AG10803 (cell line): Measurements from ENCODE around the gene CXCL16.
"Not testable (repeated sequence)": the region's sequence is repeated elsewhere in the genome, so short reads cannot be mapped to it uniquely, and the experiment has no call there.

Experiments
- DNase-seq: peaks from one replicate; pipeline ENCODE4 v3.0.0; 2010; ENCODE audit warnings: low read depth
- H3K4me3 ChIP-seq: 2 replicates; pipeline ENCODE4 v1.5.1; 2011; ENCODE audit warnings: mild to moderate bottlenecking, low read length, control low read depth
- TF ChIP-seq, protein P1 (sequence below): conservative IDR thresholded peaks from 2 replicates; pipeline ENCODE4 v1.5.1; 2011; ENCODE audit warnings: mild to moderate bottlenecking, low read length, control low read depth, inconsistent platforms

CXCL16 gene

GRCh38 chr17:4717791-4718190, 21.9 kb downstream of the CXCL16 start:
- H3K4me3 ChIP-seq = no peak overlapping the region
- TF ChIP-seq, protein P1, sequence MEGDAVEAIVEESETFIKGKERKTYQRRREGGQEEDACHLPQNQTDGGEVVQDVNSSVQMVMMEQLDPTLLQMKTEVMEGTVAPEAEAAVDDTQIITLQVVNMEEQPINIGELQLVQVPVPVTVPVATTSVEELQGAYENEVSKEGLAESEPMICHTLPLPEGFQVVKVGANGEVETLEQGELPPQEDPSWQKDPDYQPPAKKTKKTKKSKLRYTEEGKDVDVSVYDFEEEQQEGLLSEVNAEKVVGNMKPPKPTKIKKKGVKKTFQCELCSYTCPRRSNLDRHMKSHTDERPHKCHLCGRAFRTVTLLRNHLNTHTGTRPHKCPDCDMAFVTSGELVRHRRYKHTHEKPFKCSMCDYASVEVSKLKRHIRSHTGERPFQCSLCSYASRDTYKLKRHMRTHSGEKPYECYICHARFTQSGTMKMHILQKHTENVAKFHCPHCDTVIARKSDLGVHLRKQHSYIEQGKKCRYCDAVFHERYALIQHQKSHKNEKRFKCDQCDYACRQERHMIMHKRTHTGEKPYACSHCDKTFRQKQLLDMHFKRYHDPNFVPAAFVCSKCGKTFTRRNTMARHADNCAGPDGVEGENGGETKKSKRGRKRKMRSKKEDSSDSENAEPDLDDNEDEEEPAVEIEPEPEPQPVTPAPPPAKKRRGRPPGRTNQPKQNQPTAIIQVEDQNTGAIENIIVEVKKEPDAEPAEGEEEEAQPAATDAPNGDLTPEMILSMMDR = no peak
- no peak for DNase-seq

- no peak for DNase-seq
- H3K4me3 ChIP-seq = no peak overlapping the region
- TF ChIP-seq, protein P1 = no peak
Observed at GRCh38 chr17:4716081-4716480, 23.6 kb downstream of the CXCL16 start.

GRCh38 chr17:4715063-4715744, 24.5 kb downstream of the CXCL16 start:
- no peak for DNase-seq
- TF ChIP-seq, protein P1 = no peak
- no peak overlapping the region for H3K4me3 ChIP-seq

- not testable (repeated sequence) for DNase-seq, H3K4me3 ChIP-seq
Observed at GRCh38 chr17:4714340-4715062, 25.2 kb downstream of the CXCL16 start.

- no peak for DNase-seq
- H3K4me3 ChIP-seq = no peak overlapping the region
- TF ChIP-seq, protein P1 = no peak
Observed at GRCh38 chr17:4712526-4712925, 27.2 kb downstream of the CXCL16 start.

DNA sequence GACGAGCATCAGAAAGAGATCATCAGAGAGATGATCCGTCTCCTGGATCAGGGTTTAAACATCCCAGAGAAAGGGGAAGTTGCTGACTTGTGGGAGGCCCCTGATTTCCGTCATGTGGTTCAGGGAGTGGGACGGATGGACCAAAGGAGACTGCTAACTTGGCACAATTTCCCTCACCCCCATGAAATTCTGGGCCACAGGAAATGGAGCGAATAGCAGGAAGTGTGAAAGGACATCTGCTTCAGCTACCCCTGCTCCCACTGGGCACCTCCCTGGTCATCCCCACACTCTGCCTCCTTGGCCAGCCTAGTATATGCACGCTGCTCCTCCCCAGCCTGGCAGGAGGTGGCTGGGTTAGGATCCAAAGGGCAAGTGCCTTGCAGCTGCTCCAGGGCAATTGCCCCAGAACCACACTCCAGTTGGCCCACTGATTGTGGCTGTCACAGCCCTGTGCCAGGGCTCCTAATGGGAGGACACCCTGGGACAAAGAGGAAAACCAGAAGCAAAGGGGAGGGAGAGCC, 28.0 kb downstream of the CXCL16 start:
- TF ChIP-seq, protein P1 = no peak
- no peak overlapping the region for H3K4me3 ChIP-seq
- no peak for DNase-seq

DNA sequence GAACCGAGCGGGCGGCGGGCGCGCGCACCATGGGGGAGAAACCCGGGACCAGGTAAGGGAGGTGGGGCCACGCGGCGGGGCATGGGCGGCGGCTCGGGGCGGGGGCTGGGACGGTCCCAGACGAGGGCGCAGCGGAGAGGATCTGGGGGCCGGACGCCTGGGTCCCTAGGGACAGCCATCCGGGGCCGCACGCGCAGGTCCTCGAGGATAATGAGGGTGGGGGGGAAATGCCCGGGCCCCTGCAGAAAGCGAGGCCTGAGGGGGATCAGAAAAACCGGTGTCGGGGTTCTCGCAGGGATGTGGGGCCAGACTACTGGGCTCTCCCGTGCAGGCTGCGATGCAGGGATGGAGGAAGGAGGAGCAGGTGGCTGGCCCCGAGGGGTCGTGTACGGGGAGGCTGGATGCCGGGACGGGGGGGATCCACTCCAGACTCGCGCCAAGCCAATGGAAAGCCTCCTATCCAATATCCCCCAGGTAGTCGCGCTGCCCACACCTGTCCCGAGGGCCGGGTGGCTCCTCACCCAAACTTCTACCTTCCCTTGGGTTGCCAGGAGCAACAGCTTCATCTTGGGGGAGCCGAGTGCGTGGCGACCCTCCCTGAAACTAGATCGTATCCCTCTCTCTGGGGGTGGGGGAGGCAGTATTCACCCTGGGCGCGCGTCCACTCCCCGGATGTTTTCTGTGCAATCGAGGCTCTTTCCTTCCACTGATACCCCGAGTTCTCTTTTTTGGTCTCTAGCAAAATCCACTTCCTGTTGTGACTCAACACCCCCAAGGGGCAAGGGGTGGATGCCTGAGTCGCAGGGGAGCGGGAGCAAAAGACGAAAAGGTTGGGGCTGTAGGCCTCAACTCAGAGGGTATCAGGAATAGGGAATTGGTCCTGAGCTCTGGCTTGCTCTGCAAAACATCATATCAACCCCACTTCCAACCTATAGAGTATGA, 28.8 kb downstream of the CXCL16 start:
- peak overlapping the region; percentile 69 for H3K4me3 ChIP-seq
- TF ChIP-seq, protein P1 = no peak
- no peak for DNase-seq
